B cell (primary cell): ENCODE data around the gene SYNGR3.
"Not testable (repeated sequence)": the region's sequence is repeated elsewhere in the genome, so short reads cannot be mapped to it uniquely, and the experiment has no call there.

ENCODE experiments used
- EZH2 ChIP-seq: IDR thresholded peaks from 2 replicates; pipeline ENCODE4 v1.6.1; 2012; ENCODE audit warnings: borderline replicate concordance, low read depth, mild to moderate bottlenecking, moderate library complexity, low read length; ENCODE audit not compliant: insufficient read depth, poor library complexity, severe bottlenecking
- TF ChIP-seq, protein P1 (sequence below): fragments of 200-600 bp; IDR thresholded peaks from one replicate; pipeline ENCODE4 v1.8.0; 2022; ENCODE audit warnings: antibody characterized with exemption, mild to moderate bottlenecking

DNA sequence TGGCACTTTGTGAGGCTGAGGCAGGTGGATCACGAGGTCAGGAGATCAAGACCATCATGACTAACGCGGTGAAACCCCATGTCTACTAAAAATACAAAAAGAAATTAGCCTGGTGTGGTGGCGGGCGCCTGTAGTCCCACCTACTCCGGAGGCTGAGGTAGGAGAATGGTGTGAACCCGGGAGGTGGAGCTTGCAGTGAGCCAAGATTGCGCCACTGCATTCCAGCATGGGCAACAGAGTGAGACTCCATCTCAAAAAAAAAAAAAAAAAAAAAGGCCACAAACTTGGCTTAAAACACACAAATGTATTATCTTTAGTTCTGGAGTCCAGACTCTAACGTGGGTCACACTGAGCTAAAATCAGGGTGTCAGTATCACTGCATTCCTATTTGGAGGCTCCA, 22.0 kb downstream of the SYNGR3 start:
- TF ChIP-seq, protein P1, sequence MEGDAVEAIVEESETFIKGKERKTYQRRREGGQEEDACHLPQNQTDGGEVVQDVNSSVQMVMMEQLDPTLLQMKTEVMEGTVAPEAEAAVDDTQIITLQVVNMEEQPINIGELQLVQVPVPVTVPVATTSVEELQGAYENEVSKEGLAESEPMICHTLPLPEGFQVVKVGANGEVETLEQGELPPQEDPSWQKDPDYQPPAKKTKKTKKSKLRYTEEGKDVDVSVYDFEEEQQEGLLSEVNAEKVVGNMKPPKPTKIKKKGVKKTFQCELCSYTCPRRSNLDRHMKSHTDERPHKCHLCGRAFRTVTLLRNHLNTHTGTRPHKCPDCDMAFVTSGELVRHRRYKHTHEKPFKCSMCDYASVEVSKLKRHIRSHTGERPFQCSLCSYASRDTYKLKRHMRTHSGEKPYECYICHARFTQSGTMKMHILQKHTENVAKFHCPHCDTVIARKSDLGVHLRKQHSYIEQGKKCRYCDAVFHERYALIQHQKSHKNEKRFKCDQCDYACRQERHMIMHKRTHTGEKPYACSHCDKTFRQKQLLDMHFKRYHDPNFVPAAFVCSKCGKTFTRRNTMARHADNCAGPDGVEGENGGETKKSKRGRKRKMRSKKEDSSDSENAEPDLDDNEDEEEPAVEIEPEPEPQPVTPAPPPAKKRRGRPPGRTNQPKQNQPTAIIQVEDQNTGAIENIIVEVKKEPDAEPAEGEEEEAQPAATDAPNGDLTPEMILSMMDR: not testable (repeated sequence)
- not testable (repeated sequence) for TF ChIP-seq EZH2
